GM12878 (cell line): ENCODE results near the gene TSR3. TPM values are rescaled to one million over a fixed set of nuclear protein-coding genes. Genes with fewer than 3 reads are reported as not detected.

Experiments used
- ATAC-seq: fragments of 200-7000 bp; cut with Tn5 transposase; 3 replicates; pipeline ENCODE4 v1.9.1; 2020; ENCODE audit warnings: mild to moderate bottlenecking, moderate library complexity
- BruUV-seq: library from RNA; stranded (reverse); fragments of 400-500 nt; replicated peaks from 2 replicates; lab custom pipeline; 2021; lab: Mats Ljungman, UMichigan
- CTCF ChIA-PET: fragments of 300-600 bp; sonication (Branson Sonifier 250); formaldehyde crosslinking; extraction: SDS; loops from one replicate; lab custom pipeline; 2021; ENCODE audit warnings: inconsistent platforms; lab: Yijun Ruan, JAX
- POLR2A ChIA-PET: fragments of 350-600 bp; formaldehyde crosslinking; extraction: SDS; loops from one replicate; lab custom pipeline; 2021; ENCODE audit warnings: inconsistent platforms; lab: Charles Lee
- RAD21 ChIA-PET: fragments of 300-600 bp; sonication (Branson Sonifier 250); formaldehyde crosslinking; loops from one replicate; lab custom pipeline; 2023; ENCODE audit warnings: antibody characterized with exemption; ENCODE audit not compliant: unreplicated experiment; lab: Charles Lee
- SMC1A ChIA-PET: fragments of 300-600 bp; sonication (Branson Sonifier 250); formaldehyde crosslinking; loops from one replicate; lab custom pipeline; 2023; ENCODE audit not compliant: unreplicated experiment, uncharacterized antibody; lab: Charles Lee
- DNase-seq: peaks from one replicate; pipeline ENCODE4 v3.0.0-alpha.2; 2011; ENCODE audit warnings: low read depth, low spot score
- FAIRE-seq: peaks from 3 replicates; lab custom pipeline; 2011; peaks lifted over from hg19 to GRCh38; lab: Jason Lieb, UNC
- H2AFZ ChIP-seq: 2 replicates; pipeline ENCODE4 v1.6.0; 2011; ENCODE audit warnings: low read depth, low read length, control low read depth; ENCODE audit not compliant: control insufficient read depth
- H3K27ac ChIP-seq: 2 replicates; pipeline ENCODE4 v1.5.1; 2011; ENCODE audit warnings: control low read depth; ENCODE audit not compliant: control insufficient read depth, insufficient read depth
- H3K27me3 ChIP-seq, 2 experiments: replicated peaks in 1 of 2; 2 replicates each; pipeline versions ENCODE4 v1.6.0 to v1.6.1; 2011; ENCODE audit warnings: low read length in 1 of 2; ENCODE audit not compliant: control insufficient read depth in 2 of 2, insufficient read depth in 2 of 2
- H3K36me3 ChIP-seq, 2 experiments: 2 replicates each; pipeline ENCODE4 v1.5.1; 2011; ENCODE audit warnings: low read length in 1 of 2; ENCODE audit not compliant: control insufficient read depth in 2 of 2, insufficient read depth in 2 of 2
- H3K4me1 ChIP-seq: 2 replicates; pipeline ENCODE4 v1.6.1; 2011; ENCODE audit warnings: mild to moderate bottlenecking, low read length, moderate library complexity, mixed read lengths; ENCODE audit not compliant: control insufficient read depth, insufficient read depth
- H3K4me2 ChIP-seq: 2 replicates; pipeline ENCODE4 v1.6.0; 2011; ENCODE audit warnings: control low read depth; ENCODE audit not compliant: control insufficient read depth, insufficient read depth
- H3K4me3 ChIP-seq: fragments of 200-600 bp; sonication (generic); 2 replicates; pipeline ENCODE4 v1.5.1; 2016
- H3K79me2 ChIP-seq: 2 replicates; pipeline ENCODE4 v1.6.0; 2011; ENCODE audit warnings: low read length; ENCODE audit not compliant: control insufficient read depth, insufficient read depth
- H3K9ac ChIP-seq: 2 replicates; pipeline ENCODE4 v1.8.0; 2011; ENCODE audit warnings: low read length, control low read depth, mixed read lengths; ENCODE audit not compliant: control insufficient read depth, insufficient read depth
- H3K9me3 ChIP-seq: replicated peaks from 3 replicates; pipeline ENCODE4 v1.5.1; 2011; ENCODE audit warnings: mild to moderate bottlenecking, low read length; ENCODE audit not compliant: control insufficient read depth, insufficient read depth
- H4K20me1 ChIP-seq: 2 replicates; pipeline ENCODE4 v1.6.0; 2011; ENCODE audit not compliant: control insufficient read depth, insufficient read depth
- CHD4 ChIP-seq: fragments of 200-600 bp; sonication (generic); IDR thresholded peaks from 2 replicates; pipeline ENCODE4 v1.6.1; 2016; ENCODE audit warnings: mild to moderate bottlenecking
- ELK1 ChIP-seq: IDR thresholded peaks from 2 replicates; pipeline ENCODE4 v1.6.1; 2012; ENCODE audit warnings: low read depth, low read length, improper control_type of control experiment
- GABPA ChIP-seq: IDR thresholded peaks from 2 replicates; pipeline ENCODE4 v1.6.1; 2014; ENCODE audit warnings: antibody characterized with exemption, low read depth, mild to moderate bottlenecking, inconsistent platforms
- HDGF ChIP-seq: fragments of 450-650 bp; IDR thresholded peaks from 2 replicates; pipeline ENCODE4 v1.6.1; 2016; ENCODE audit warnings: antibody characterized with exemption
- KAT2A ChIP-seq: conservative IDR thresholded peaks from 2 replicates; pipeline ENCODE4 v1.6.1; 2011; ENCODE audit warnings: low read depth, low read length; ENCODE audit not compliant: control insufficient read depth
- MTA2 ChIP-seq: fragments of 450-650 bp; IDR thresholded peaks from 2 replicates; pipeline ENCODE4 v1.6.1; 2016; ENCODE audit warnings: low read depth, mild to moderate bottlenecking, moderate library complexity
- NFYA ChIP-seq: IDR thresholded peaks from 2 replicates; pipeline ENCODE4 v1.6.1; 2011; ENCODE audit warnings: low read depth, mild to moderate bottlenecking, low read length, improper control_type of control experiment, borderline replicate concordance
- RCOR1 ChIP-seq: conservative IDR thresholded peaks from 2 replicates; pipeline ENCODE4 v1.6.1; 2012; ENCODE audit warnings: low read depth, low read length, improper control_type of control experiment
- SMARCA5 ChIP-seq: fragments of 450-650 bp; IDR thresholded peaks from 2 replicates; pipeline ENCODE4 v1.6.1; 2017; ENCODE audit warnings: mild to moderate bottlenecking
- SUZ12 ChIP-seq: fragments of 200-600 bp; sonication (generic); IDR thresholded peaks from one replicate; pipeline ENCODE4 v1.6.1; 2018; ENCODE audit warnings: antibody characterized with exemption, mild to moderate bottlenecking; ENCODE audit not compliant: unreplicated experiment
- TCF3 ChIP-seq: IDR thresholded peaks from 2 replicates; pipeline ENCODE4 v1.6.1; 2012; ENCODE audit warnings: low read depth, mild to moderate bottlenecking, low read length, borderline replicate concordance; ENCODE audit not compliant: insufficient read depth
- YBX1 ChIP-seq: fragments of 450-650 bp; IDR thresholded peaks from 2 replicates; pipeline ENCODE4 v1.6.1; 2016; ENCODE audit warnings: antibody characterized with exemption
- YY1 ChIP-seq: IDR thresholded peaks from 2 replicates; pipeline ENCODE4 v1.6.1; 2011; ENCODE audit warnings: low read depth, mild to moderate bottlenecking, low read length
- ZSCAN29 ChIP-seq: fragments of 450-650 bp; IDR thresholded peaks from 2 replicates; pipeline ENCODE4 v1.6.1; 2017; ENCODE audit warnings: mild to moderate bottlenecking, moderate library complexity
- WGBS: methylation state at CpG from one replicate; pipeline ENCODE4 v1.1.6; 2016; ENCODE audit warnings: low lambda C conversion rate; ENCODE audit not compliant: insufficient replicate concordance, insufficient coverage; ENCODE audit errors: missing lambda C conversion rate; 5-methylcytosine and 5-hydroxymethylcytosine counted together
- in situ Hi-C: fragments of 300-500 bp; cut with MboI; formaldehyde crosslinking; loops from 9 replicates; pipeline ENCODE4 v1.14.3; 2018; ENCODE audit warnings: mixed read lengths
- intact Hi-C: fragments of 100-400 bp; cut with micrococcal nuclease; formaldehyde crosslinking; loops from one replicate; pipeline ENCODE4 v1.14.2; 2022; ENCODE audit not compliant: unreplicated experiment
- polyA plus RNA-seq, 11 experiments: library from polyadenylated mRNA; depleted of rRNA in 4 of 11; unstranded in 6 of 11; stranded (reverse) in 5 of 11; fragments of >200 nt; fragmentation: Nextera tagmentation in 4 of 11; fragmentation: Illumina TruSeq in 1 of 11; extraction: Ambion mirVana in 4 of 11; extraction: Trizol in 1 of 11; gene quantifications; 1 replicate in 1 of 11; 2 replicates in 10 of 11; pipeline versions ENCODE4 v1.2.1 to v1.2.3, GENCODE V29; 2011 to 2016; ENCODE audit warnings: inconsistent platforms in 2 of 11, missing spikeins in 2 of 11, low read depth in 1 of 11
- total RNA-seq, 4 experiments: library from RNA; depleted of rRNA in 3 of 4; stranded (reverse); fragments of >200 nt in 3 of 4; fragmentation: Illumina TruSeq in 1 of 4; extraction: Trizol in 1 of 4; gene quantifications; 2 replicates each; pipeline versions ENCODE4 v1.2.1 to v1.2.3, GENCODE V29; 2013 to 2021
- TF ChIP-seq, protein P1 (sequence below): IDR thresholded peaks from 2 replicates; pipeline ENCODE4 v1.6.1; 2012; ENCODE audit warnings: low read depth, low read length, improper control_type of control experiment

The TSR3 gene
- total and polyA plus RNA-seq, 10 of the 15 experiments (the other 5 are each of a cell fraction or from before 2014, with no cell fraction given): 3.4 to 108 (median 46.9) TPM

- no peak for TF ChIP-seq RCOR1
- TF ChIP-seq ZSCAN29: no peak
- no peak for TF ChIP-seq YBX1
- no peak for TF ChIP-seq ELK1
- TF ChIP-seq GABPA: no peak
- no peak for TF ChIP-seq KAT2A
- TF ChIP-seq YY1: no peak
- TF ChIP-seq HDGF: no peak
Measured at GRCh38 chr16:1340730-1341494, 10.8 kb downstream of the TSR3 start (continued).

- DNase-seq: no peak
- TF ChIP-seq NFYA (no peak), MTA2 (no peak), SMARCA5 (no peak), RCOR1 (no peak), CHD4 (no peak), TCF3 (no peak), SUZ12 (no peak)
- TF ChIP-seq, protein P1, sequence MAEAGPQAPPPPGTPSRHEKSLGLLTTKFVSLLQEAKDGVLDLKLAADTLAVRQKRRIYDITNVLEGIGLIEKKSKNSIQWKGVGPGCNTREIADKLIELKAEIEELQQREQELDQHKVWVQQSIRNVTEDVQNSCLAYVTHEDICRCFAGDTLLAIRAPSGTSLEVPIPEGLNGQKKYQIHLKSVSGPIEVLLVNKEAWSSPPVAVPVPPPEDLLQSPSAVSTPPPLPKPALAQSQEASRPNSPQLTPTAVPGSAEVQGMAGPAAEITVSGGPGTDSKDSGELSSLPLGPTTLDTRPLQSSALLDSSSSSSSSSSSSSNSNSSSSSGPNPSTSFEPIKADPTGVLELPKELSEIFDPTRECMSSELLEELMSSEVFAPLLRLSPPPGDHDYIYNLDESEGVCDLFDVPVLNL: no peak
- TF ChIP-seq, all 136 proteins: peak for 0
- H4K20me1 ChIP-seq: no peaks in the 10 kb centered on the region
- no peak for FAIRE-seq
- no peak overlapping the region for H3K4me2 ChIP-seq
- H3K36me3 ChIP-seq: no peaks in the 10 kb centered on the region
- POLR2A ChIA-PET: no interaction called here
- ATAC-seq: no peak
- H3K27me3 ChIP-seq: peaks cover 5 to 8% of the 10 kb centered on the region in 2 experiments; a peak in 3 of 4 replicates
- no peaks in the 10 kb centered on the region for H3K79me2 ChIP-seq
- H3K27ac ChIP-seq: no peak overlapping the region
- SMC1A ChIA-PET: no interaction called here
- intact Hi-C loops (no loop called here), in situ Hi-C loops (no loop called here)
- H3K9ac ChIP-seq: no peak overlapping the region
- H2AFZ ChIP-seq: no peak overlapping the region
- no TSS peak for BruUV-seq
- CTCF ChIA-PET: no interaction called here
- RAD21 ChIA-PET: no interaction called here
- 33% methylated on average over 31 of the region's 31 CpGs for WGBS
- no peak overlapping the region for H3K4me3 ChIP-seq
- H3K4me1 ChIP-seq: peaks cover 11% of the 10 kb centered on the region
- no peaks in the 10 kb centered on the region for H3K9me3 ChIP-seq
Measured at GRCh38 chr16:1338855-1339675, 12.6 kb downstream of the TSR3 start.
